HuH-7 (cell line): ENCODE measurements around the gene CHN1.
A peak's percentile ranks its signal among the peaks of the same experiment; 100 is the strongest.

ENCODE experiments used
- DNase-seq: peaks from one replicate; pipeline ENCODE4 v3.0.0; 2011; ENCODE audit warnings: low spot score

Gene CHN1

GRCh38 chr2:174786066-174786725, 219.0 kb downstream of the CHN1 start:
- DNase-seq: no peak

DNA sequence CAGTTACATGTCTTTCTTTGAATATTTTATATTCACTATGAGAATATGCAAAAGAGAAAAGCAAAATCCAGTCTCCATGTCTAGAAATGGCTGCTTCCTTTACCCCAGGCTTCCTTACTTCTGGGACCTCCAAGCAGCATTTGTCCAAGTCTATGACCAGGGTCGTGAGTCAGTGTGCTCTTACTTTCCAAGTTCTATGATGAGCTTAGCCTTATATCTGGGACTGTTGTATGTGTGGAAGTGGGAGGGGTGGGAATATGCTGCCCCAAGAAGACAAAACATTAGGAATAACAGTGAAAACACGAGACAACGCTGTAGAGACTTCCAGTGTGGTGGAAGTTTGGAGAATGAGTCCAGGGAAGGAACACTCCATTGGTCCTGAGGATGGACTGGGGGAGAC, 219.7 kb downstream of the CHN1 start:
- DNase-seq: no peak

DNA sequence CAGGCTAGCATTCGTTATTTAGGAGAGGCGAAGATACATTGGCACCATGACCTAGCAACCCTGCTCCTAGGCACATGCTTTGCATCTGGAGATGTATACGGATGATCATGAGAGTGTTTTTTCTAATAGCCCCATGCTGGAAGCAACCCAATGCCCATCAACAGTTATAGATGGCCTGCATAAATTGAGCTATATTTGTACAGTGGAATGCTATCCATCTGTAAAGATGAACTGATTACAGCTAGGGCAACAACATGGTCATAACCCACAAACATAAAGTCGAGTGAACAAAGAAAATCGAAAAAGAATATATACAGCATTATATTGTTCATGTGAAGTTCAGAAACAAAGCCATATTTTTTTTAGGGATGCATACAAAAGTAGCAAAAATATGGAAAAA, 220.3 kb downstream of the CHN1 start:
- no peak for DNase-seq

- no peak for DNase-seq
Observed at GRCh38 chr2:174784316-174784715, 220.9 kb downstream of the CHN1 start.

GRCh38 chr2:174781996-174782395, 223.2 kb downstream of the CHN1 start:
- DNase-seq: no peak

- DNase-seq: no peak
Observed at GRCh38 chr2:174781298-174781697, 223.9 kb downstream of the CHN1 start.

GRCh38 chr2:174780856-174781255, 224.3 kb downstream of the CHN1 start:
- no peak for DNase-seq

- DNase-seq: no peak
Observed at GRCh38 chr2:174780191-174780840, 224.9 kb downstream of the CHN1 start.

DNA sequence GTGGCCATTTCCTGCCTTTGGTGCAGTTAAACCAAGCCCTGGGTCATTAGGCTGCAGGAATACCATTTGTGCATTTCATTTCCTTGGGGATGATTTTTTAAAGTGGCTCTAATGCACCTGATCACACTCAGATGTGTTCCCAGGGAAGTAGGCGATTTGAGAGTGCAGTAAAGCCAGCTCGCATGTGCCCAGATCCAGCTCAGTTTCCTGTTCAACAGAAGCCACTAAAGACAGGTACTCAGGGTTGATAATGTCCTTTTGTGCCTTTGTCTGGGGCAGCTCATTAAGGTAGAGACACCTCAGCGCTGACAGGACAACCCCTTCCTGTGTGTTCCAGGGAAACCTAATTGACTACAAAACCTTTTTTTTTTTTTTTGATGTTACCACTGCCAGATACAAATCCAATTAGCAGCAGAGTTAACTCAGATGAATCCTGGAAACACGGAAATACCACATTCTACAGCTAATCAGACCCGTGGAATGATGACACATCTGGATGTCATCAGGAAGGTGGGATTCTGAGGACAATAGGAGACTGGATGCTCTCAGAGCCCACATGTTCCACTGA, 225.7 kb downstream of the CHN1 start:
- no peak for DNase-seq

GRCh38 chr2:174778085-174778981, 226.8 kb downstream of the CHN1 start:
- DNase-seq: no peak

- DNase-seq: no peak
Observed at GRCh38 chr2:174777347-174778084, 227.7 kb downstream of the CHN1 start.

DNA sequence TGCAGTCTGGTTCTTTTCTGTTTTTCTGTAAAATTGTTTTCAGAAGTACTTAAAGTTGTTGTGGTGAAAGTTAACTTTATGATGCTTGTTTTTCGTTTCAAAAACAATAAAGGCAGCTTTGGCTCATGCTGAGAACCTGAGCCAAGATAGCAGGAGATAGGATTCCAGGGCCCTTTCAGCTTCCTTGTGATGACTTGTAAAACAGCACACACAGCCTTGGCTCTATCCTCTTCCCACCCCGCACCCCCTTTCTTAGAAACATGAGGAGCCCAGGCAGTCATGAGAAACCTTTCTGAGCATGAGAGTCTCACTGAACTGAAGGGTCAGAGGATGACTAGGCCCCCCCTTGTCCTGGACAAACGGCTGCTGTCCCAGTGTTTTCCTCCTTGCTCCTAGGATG, 228.5 kb downstream of the CHN1 start:
- no peak for DNase-seq

- DNase-seq: peak; percentile 44
Observed at GRCh38 chr2:174776223-174776622, 229.0 kb downstream of the CHN1 start.

- DNase-seq: no peak
Observed at GRCh38 chr2:174775571-174775980, 229.6 kb downstream of the CHN1 start.

DNA sequence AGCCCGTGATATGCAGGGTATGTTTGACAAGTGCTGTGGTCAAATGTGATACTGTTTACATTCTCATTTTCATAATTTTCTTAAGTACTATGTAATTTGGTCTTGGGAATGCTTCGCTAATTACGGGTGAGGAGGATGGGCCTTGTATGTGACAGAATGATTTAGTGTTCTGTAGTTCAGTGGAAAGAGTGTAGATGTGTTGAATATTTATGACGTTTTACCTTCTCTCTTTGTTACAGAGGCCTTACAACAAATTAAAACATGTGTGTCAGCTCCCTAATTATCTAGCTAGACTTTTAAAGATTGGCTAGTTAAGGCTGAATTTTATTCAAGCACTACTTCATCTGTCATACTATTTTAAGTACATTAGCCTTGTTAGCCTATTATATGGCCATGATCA, 230.3 kb downstream of the CHN1 start:
- no peak for DNase-seq

DNA sequence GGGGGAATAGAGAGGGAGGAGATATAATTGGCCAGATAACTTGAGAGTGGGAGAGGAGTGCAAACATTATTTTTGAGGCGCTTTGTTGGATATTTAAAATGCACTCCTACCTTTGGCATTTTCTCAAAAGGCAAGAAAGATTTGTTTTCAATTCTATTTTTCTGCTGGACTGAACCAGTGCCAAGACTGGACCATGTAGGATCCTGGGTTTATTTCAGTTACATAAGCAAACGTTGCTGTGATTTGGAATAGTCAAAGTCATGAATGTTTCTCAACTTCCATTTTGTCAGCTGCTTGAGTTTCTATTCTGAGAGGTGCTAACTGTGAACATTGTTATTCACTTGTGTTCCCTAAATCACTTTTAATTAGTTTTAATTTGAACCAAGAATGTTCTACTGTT, 232.0 kb downstream of the CHN1 start:
- DNase-seq: no peak

- no peak for DNase-seq
Observed at GRCh38 chr2:174772472-174772801, 232.7 kb downstream of the CHN1 start.

- DNase-seq: peak; percentile 83
Observed at GRCh38 chr2:174771631-174772471, 233.3 kb downstream of the CHN1 start.

- DNase-seq: no peak
Observed at GRCh38 chr2:174771136-174771535, 234.0 kb downstream of the CHN1 start.

- no peak for DNase-seq
Observed at GRCh38 chr2:174768557-174768956, 236.6 kb downstream of the CHN1 start.

DNA sequence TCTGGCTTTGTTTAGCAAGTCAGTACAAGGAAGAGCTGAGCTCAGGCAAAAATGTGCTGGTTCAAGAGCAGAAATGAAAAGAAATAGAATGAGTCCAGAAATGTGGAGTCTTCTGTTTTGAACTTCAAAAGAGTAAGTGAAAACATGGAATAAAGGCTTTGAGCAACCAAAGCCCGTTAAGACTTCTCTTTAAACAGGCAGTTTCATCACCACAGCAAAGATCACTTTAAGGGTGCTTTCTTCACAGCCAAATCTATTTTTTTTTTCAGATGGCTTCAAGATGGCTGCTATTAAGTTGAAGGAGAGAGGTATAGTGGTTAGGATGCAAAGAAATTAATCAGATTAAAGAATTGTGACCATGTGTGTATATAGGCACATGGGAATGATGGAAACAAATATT, 238.9 kb downstream of the CHN1 start:
- no peak for DNase-seq
